H9 (cell line): Measurements from ENCODE around the gene STAT1. TPM values are rescaled to one million over a fixed set of nuclear protein-coding genes. Genes with fewer than 3 reads are reported as not detected.

Experiments used
- DNase-seq: peaks from one replicate; pipeline ENCODE4 v3.0.0-alpha.2; 2017
- H2AFZ ChIP-seq: one replicate; pipeline ENCODE4 v1.6.1; 2013; ENCODE audit warnings: mild to moderate bottlenecking, low read length, control low read depth, moderate library complexity
- H2AK5ac ChIP-seq: 2 replicates; pipeline ENCODE4 v1.6.1; 2013; ENCODE audit warnings: low read length, control low read depth, mixed read lengths; ENCODE audit not compliant: insufficient read length
- H2BK120ac ChIP-seq: one replicate; pipeline ENCODE4 v1.6.1; 2013; ENCODE audit warnings: low read depth, mild to moderate bottlenecking, low read length, control low read depth, inconsistent platforms; ENCODE audit not compliant: poor library complexity, severe bottlenecking
- H2BK12ac ChIP-seq: 2 replicates; pipeline ENCODE4 v1.6.1; 2013; ENCODE audit warnings: low read length, control low read depth, mixed read lengths, low read depth; ENCODE audit not compliant: insufficient read length
- H2BK15ac ChIP-seq: 2 replicates; pipeline ENCODE4 v1.6.1; 2013; ENCODE audit warnings: low read depth, low read length, control low read depth
- H2BK20ac ChIP-seq: one replicate; pipeline ENCODE4 v1.6.1; 2013; ENCODE audit warnings: low read depth, mild to moderate bottlenecking, low read length, control low read depth, inconsistent platforms; ENCODE audit not compliant: poor library complexity, severe bottlenecking
- H2BK5ac ChIP-seq: 2 replicates; pipeline ENCODE4 v1.6.1; 2013; ENCODE audit warnings: low read length, control low read depth, mixed read lengths; ENCODE audit not compliant: insufficient read length
- H3K14ac ChIP-seq: 2 replicates; pipeline ENCODE4 v1.6.1; 2013; ENCODE audit warnings: low read length, control low read depth; ENCODE audit not compliant: insufficient read depth
- H3K18ac ChIP-seq: 2 replicates; pipeline ENCODE4 v1.6.1; 2013; ENCODE audit warnings: low read depth, mild to moderate bottlenecking, mixed read lengths, low read length, control low read depth; ENCODE audit not compliant: insufficient read length
- H3K23ac ChIP-seq: 2 replicates; pipeline ENCODE4 v1.6.1; 2013; ENCODE audit warnings: low read length, control low read depth, mixed read lengths, low read depth; ENCODE audit not compliant: insufficient read length
- H3K23me2 ChIP-seq: 2 replicates; pipeline ENCODE4 v1.6.1; 2013; ENCODE audit warnings: low read depth, mild to moderate bottlenecking, mixed read lengths, low read length, control low read depth; ENCODE audit not compliant: insufficient read length, poor library complexity, severe bottlenecking
- H3K27ac ChIP-seq: 2 replicates; pipeline ENCODE4 v1.5.1; 2013; ENCODE audit warnings: low read length, control low read depth, mixed read lengths, low read depth; ENCODE audit not compliant: insufficient read length
- H3K27me3 ChIP-seq: 2 replicates; pipeline ENCODE4 v1.6.1; 2013; ENCODE audit warnings: low read length, control low read depth, inconsistent platforms; ENCODE audit not compliant: insufficient read depth
- H3K4ac ChIP-seq: 2 replicates; pipeline ENCODE4 v1.6.1; 2013; ENCODE audit warnings: low read depth, mild to moderate bottlenecking, control low read depth, inconsistent platforms, low read length, moderate library complexity
- H3K4me1 ChIP-seq: 2 replicates; pipeline ENCODE4 v1.6.1; 2013; ENCODE audit warnings: low read length, control low read depth, inconsistent platforms; ENCODE audit not compliant: insufficient read depth
- H3K4me2 ChIP-seq: 2 replicates; pipeline ENCODE4 v1.6.1; 2013; ENCODE audit warnings: low read length, control low read depth, mixed read lengths; ENCODE audit not compliant: insufficient read length, insufficient read depth
- H3K56ac ChIP-seq: 2 replicates; pipeline ENCODE4 v1.6.1; 2013; ENCODE audit warnings: low read depth, mild to moderate bottlenecking, mixed read lengths, low read length, control low read depth; ENCODE audit not compliant: insufficient read length
- H3K79me1 ChIP-seq: 2 replicates; pipeline ENCODE4 v1.6.1; 2013; ENCODE audit warnings: low read depth, mild to moderate bottlenecking, moderate library complexity, low read length, control low read depth, inconsistent platforms; ENCODE audit not compliant: insufficient read depth, poor library complexity, severe bottlenecking
- H3K79me2 ChIP-seq: 2 replicates; pipeline ENCODE4 v1.6.1; 2013; ENCODE audit warnings: low read length, control low read depth, inconsistent platforms; ENCODE audit not compliant: insufficient read depth
- H3K9ac ChIP-seq: 2 replicates; pipeline ENCODE4 v1.6.1; 2013; ENCODE audit warnings: low read length, control low read depth, mixed read lengths; ENCODE audit not compliant: insufficient read length; ENCODE audit errors: extremely low read depth
- H3K9me3 ChIP-seq: one replicate; pipeline ENCODE4 v1.6.1; 2013; ENCODE audit warnings: low read depth, low read length, inconsistent platforms; ENCODE audit not compliant: control insufficient read depth
- H3T11ph ChIP-seq: one replicate; pipeline ENCODE4 v1.6.1; 2013; ENCODE audit warnings: mild to moderate bottlenecking, low read length, control low read depth, inconsistent platforms
- H4K20me1 ChIP-seq: one replicate; pipeline ENCODE4 v1.6.1; 2013; ENCODE audit not compliant: control insufficient read depth, insufficient read length, insufficient read depth
- H4K5ac ChIP-seq: 2 replicates; pipeline ENCODE4 v1.6.1; 2013; ENCODE audit warnings: low read depth, mild to moderate bottlenecking, mixed read lengths, low read length, control low read depth; ENCODE audit not compliant: insufficient read length
- H4K8ac ChIP-seq: replicated peaks from 2 replicates; pipeline ENCODE4 v1.6.1; 2013; ENCODE audit warnings: low read length, control low read depth, mixed read lengths, low read depth; ENCODE audit not compliant: insufficient read length
- H4K91ac ChIP-seq: 2 replicates; pipeline ENCODE4 v1.6.1; 2013; ENCODE audit warnings: low read depth, mild to moderate bottlenecking, moderate library complexity, mixed read lengths, low read length, control low read depth; ENCODE audit not compliant: insufficient read length
- H3K27ac Mint-ChIP-seq, 3 experiments: 2 replicates in 2 of 3; 3 replicates in 1 of 3; pipeline ENCODE4 v1.8.0; 2020 to 2021; ENCODE audit warnings: mixed read lengths in 3 of 3, mild to moderate bottlenecking in 1 of 3, moderate library complexity in 1 of 3
- H3K27me3 Mint-ChIP-seq: 2 replicates; pipeline ENCODE4 v1.8.0; 2021; ENCODE audit warnings: low read depth, mild to moderate bottlenecking, moderate library complexity, mixed read lengths
- H3K36me3 Mint-ChIP-seq, 3 experiments: 2 replicates in 2 of 3; 3 replicates in 1 of 3; pipeline ENCODE4 v1.8.0; 2020 to 2021; ENCODE audit warnings: low read depth in 3 of 3, mixed read lengths in 3 of 3; ENCODE audit not compliant: insufficient read depth in 1 of 3
- H3K4me1 Mint-ChIP-seq, 2 experiments: 2 replicates each; pipeline ENCODE4 v1.8.0; 2020; ENCODE audit warnings: mixed read lengths in 2 of 2
- H3K4me3 Mint-ChIP-seq, 2 experiments: 2 replicates in 1 of 2; 3 replicates in 1 of 2; pipeline ENCODE4 v1.8.0; 2020 to 2021; ENCODE audit warnings: mild to moderate bottlenecking in 2 of 2, mixed read lengths in 2 of 2, moderate library complexity in 1 of 2
- H3K9me3 Mint-ChIP-seq, 2 experiments: 2 replicates in 1 of 2; 3 replicates in 1 of 2; pipeline ENCODE4 v1.8.0; 2020; ENCODE audit warnings: mild to moderate bottlenecking in 2 of 2, mixed read lengths in 2 of 2, moderate library complexity in 1 of 2
- WGBS: extraction: QIAGEN DNeasy Blood & Tissue Kit; methylation state at CpG from one replicate; pipeline ENCODE4 v1.1.7; 2013; ENCODE audit warnings: missing lambda C conversion rate, low lambda C conversion rate, mixed read lengths; ENCODE audit not compliant: insufficient read length; ENCODE audit errors: extremely low coverage; 5-methylcytosine and 5-hydroxymethylcytosine counted together
- total RNA-seq: library from RNA; stranded (reverse); gene quantifications from 2 replicates; pipeline ENCODE4 v1.2.1, GENCODE V29; 2021
- TF ChIP-seq, protein P1 (sequence below): fragments of 200-600 bp; sonication (generic); conservative IDR thresholded peaks from 3 replicates; pipeline ENCODE4 v1.8.0; 2021; ENCODE audit warnings: antibody characterized with exemption, mild to moderate bottlenecking

The STAT1 gene
- total RNA-seq, 1 experiment from 2014 or later, result 48.1 TPM

DNA sequence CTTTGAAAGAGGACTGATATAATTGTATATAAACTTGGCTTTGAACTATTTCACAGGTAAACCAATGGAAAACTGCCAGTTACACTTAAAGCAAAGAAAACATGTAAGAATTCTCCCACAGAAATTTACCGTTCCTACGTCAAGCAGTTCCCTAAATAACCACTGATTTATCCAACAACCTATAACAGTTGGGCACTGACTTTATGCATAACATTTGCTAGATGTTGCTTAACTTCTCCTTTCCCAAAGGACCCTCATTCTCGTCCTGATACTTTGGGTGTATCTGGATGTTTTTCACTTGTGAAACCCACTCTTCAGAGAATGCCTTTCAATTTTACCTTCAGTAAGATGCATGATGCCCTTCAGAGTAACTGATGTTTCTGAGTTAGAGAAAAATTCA, 43.8 kb downstream of the STAT1 start:
- peaks cover 3% of the 10 kb centered on the region for H3K23me2 ChIP-seq
- no peak overlapping the region for H3K27ac ChIP-seq
- H2AFZ ChIP-seq, result no peak overlapping the region
- no peak overlapping the region for H2BK20ac ChIP-seq
- no peaks in the 10 kb centered on the region for H3K79me2 ChIP-seq
- H2BK5ac ChIP-seq, result no peak overlapping the region
- H2AK5ac ChIP-seq, result no peak overlapping the region
- Mint-ChIP-seq H3K36me3 (peaks cover 24 to 68% (median 56%) of the 10 kb centered on the region in 3 experiments; a peak in 6 of 7 replicates), H3K9me3 (no peaks in the 10 kb centered on the region), H3K27me3 (no peaks in the 10 kb centered on the region), H3K27ac (no peak overlapping the region), H3K4me3 (no peak overlapping the region), H3K4me1 (no peaks in the 10 kb centered on the region)
- WGBS, result no CpG with 5 or more reads among the region's 3 CpGs
- TF ChIP-seq, protein P1, sequence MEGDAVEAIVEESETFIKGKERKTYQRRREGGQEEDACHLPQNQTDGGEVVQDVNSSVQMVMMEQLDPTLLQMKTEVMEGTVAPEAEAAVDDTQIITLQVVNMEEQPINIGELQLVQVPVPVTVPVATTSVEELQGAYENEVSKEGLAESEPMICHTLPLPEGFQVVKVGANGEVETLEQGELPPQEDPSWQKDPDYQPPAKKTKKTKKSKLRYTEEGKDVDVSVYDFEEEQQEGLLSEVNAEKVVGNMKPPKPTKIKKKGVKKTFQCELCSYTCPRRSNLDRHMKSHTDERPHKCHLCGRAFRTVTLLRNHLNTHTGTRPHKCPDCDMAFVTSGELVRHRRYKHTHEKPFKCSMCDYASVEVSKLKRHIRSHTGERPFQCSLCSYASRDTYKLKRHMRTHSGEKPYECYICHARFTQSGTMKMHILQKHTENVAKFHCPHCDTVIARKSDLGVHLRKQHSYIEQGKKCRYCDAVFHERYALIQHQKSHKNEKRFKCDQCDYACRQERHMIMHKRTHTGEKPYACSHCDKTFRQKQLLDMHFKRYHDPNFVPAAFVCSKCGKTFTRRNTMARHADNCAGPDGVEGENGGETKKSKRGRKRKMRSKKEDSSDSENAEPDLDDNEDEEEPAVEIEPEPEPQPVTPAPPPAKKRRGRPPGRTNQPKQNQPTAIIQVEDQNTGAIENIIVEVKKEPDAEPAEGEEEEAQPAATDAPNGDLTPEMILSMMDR, result no peak
- no peak overlapping the region for H2BK12ac ChIP-seq
- no peak overlapping the region for H4K91ac ChIP-seq
- H3K4me2 ChIP-seq, result no peak overlapping the region
- H4K20me1 ChIP-seq, result no peaks in the 10 kb centered on the region
- H3T11ph ChIP-seq, result no peak overlapping the region
- H4K8ac ChIP-seq, result no peak overlapping the region
- H3K4me1 ChIP-seq, result no peaks in the 10 kb centered on the region
- no peaks in the 10 kb centered on the region for H3K79me1 ChIP-seq
- no peak overlapping the region for H2BK15ac ChIP-seq
- DNase-seq, result no peak
- H3K14ac ChIP-seq, result no peak overlapping the region
- H3K9ac ChIP-seq, result no peak overlapping the region
- H3K23ac ChIP-seq, result no peak overlapping the region
- no peak overlapping the region for H4K5ac ChIP-seq
- H3K4ac ChIP-seq, result no peak overlapping the region
- no peaks in the 10 kb centered on the region for H3K9me3 ChIP-seq
- H2BK120ac ChIP-seq, result no peak overlapping the region
- no peak overlapping the region for H3K18ac ChIP-seq
- no peaks in the 10 kb centered on the region for H3K27me3 ChIP-seq
- no peak overlapping the region for H3K56ac ChIP-seq
